ENCODE data around the gene MYBBP1A. TPM values are rescaled to one million over a fixed set of nuclear protein-coding genes. Genes with fewer than 3 reads are reported as not detected.

Gene MYBBP1A
- total and polyA plus RNA-seq, 2 of the 13 experiments (the other 11 are each of a cell fraction or from before 2014, with no cell fraction given): 18.6 to 54.8 TPM

DNA sequence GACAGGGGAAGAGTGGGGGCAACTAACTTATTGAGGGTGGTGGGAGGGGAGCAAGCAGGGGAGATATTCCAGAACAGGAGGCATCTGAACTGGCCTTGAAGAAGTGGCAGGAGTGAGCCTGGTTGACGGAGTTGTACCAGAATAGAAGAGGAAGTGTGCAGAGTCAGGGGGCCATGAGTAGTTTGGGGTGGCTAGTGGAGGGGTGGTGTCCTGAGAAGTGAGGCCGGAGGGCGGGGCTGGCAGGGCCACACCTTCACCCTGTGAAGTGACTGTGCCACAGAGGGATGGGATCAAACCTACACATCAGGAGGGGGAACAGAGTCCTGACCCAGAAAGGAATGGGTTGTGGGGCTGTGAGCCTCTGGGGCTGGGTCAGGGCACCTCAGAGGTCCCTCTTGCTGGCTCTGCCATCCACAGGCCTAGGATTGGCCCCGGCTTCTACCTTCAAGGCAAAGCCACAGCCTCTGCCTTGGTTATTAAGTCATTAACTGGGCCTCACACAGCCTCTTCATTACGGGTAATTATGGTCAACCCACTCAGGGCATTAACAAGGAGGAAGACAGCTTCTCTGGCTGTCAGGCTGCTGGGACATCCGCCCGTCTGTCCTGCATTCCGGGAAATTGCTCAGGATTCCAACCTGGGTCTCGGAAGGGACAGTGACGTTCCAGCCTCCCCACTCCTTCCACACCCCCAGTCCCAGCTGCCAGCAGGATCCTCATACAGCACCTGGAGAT lies 43.8 kb downstream of the MYBBP1A start:
- H3K9me3 ChIP-seq (ENCODE audit: low read length): no peaks in the 10 kb centered on the region
- CTCF ChIA-PET (ENCODE audit: low intra/inter-chr PET ratio, low total read pairs): no interaction called here
- ATAC-seq: no peak
- no peak overlapping the region for H3K4me2 ChIP-seq (ENCODE audit: low read depth, low read length)
- no peak for DNase-seq (ENCODE audit: low spot score)
- BruUV-seq (replicated peaks): no TSS peak
- H3K36me3 ChIP-seq (replicated peaks in 1 of 2; ENCODE audit: control insufficient read depth in 1 of 2, insufficient read depth in 2 of 2, low read length in 2 of 2): no peaks in the 10 kb centered on the region
- POLR2A ChIA-PET: no interaction called here
- FAIRE-seq: no peak
- intact Hi-C loops (cut with micrococcal nuclease; ENCODE audit: unreplicated experiment): no loop called here
- no peak overlapping the region for H2AFZ ChIP-seq (ENCODE audit: low read length)
- TF ChIP-seq PPARG (CRISPR knock-in tag; conservative IDR thresholded peaks at IDR 0.05) (no peak), ZNF20 (CRISPR knock-in tag; IDR thresholded peaks at IDR 0.05) (no peak), MTA3 (CRISPR knock-in tag; IDR thresholded peaks at IDR 0.05) (no peak), REPIN1 (CRISPR knock-in tag; IDR thresholded peaks at IDR 0.05; ENCODE audit: borderline replicate concordance, low read depth) (no peak), ZNF775 (CRISPR knock-in tag; IDR thresholded peaks at IDR 0.05; ENCODE audit: borderline replicate concordance) (no peak), ZNF780A (CRISPR knock-in tag; IDR thresholded peaks at IDR 0.05) (no peak), CCAR2 (optimal IDR thresholded peaks at IDR 0.05; ENCODE audit: low read depth, low read length) (no peak), ZNF703 (CRISPR knock-in tag; IDR thresholded peaks at IDR 0.05; ENCODE audit: borderline replicate concordance) (no peak), ZNF616 (CRISPR knock-in tag; IDR thresholded peaks at IDR 0.05; ENCODE audit: low read depth) (no peak), ZNF678 (CRISPR knock-in tag; IDR thresholded peaks at IDR 0.05) (no peak)
- TF ChIP-seq, protein P1, sequence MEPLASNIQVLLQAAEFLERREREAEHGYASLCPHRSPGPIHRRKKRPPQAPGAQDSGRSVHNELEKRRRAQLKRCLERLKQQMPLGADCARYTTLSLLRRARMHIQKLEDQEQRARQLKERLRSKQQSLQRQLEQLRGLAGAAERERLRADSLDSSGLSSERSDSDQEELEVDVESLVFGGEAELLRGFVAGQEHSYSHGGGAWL (CRISPR knock-in tag; IDR thresholded peaks at IDR 0.05): no peak
- TF ChIP-seq, protein P2, sequence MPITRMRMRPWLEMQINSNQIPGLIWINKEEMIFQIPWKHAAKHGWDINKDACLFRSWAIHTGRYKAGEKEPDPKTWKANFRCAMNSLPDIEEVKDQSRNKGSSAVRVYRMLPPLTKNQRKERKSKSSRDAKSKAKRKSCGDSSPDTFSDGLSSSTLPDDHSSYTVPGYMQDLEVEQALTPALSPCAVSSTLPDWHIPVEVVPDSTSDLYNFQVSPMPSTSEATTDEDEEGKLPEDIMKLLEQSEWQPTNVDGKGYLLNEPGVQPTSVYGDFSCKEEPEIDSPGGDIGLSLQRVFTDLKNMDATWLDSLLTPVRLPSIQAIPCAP (CRISPR knock-in tag; IDR thresholded peaks at IDR 0.05; ENCODE audit: low read depth): no peak
- TF ChIP-seq, protein P3, sequence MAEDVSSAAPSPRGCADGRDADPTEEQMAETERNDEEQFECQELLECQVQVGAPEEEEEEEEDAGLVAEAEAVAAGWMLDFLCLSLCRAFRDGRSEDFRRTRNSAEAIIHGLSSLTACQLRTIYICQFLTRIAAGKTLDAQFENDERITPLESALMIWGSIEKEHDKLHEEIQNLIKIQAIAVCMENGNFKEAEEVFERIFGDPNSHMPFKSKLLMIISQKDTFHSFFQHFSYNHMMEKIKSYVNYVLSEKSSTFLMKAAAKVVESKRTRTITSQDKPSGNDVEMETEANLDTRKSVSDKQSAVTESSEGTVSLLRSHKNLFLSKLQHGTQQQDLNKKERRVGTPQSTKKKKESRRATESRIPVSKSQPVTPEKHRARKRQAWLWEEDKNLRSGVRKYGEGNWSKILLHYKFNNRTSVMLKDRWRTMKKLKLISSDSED (CRISPR knock-in tag; IDR thresholded peaks at IDR 0.05): no peak
- TF ChIP-seq, protein P4, sequence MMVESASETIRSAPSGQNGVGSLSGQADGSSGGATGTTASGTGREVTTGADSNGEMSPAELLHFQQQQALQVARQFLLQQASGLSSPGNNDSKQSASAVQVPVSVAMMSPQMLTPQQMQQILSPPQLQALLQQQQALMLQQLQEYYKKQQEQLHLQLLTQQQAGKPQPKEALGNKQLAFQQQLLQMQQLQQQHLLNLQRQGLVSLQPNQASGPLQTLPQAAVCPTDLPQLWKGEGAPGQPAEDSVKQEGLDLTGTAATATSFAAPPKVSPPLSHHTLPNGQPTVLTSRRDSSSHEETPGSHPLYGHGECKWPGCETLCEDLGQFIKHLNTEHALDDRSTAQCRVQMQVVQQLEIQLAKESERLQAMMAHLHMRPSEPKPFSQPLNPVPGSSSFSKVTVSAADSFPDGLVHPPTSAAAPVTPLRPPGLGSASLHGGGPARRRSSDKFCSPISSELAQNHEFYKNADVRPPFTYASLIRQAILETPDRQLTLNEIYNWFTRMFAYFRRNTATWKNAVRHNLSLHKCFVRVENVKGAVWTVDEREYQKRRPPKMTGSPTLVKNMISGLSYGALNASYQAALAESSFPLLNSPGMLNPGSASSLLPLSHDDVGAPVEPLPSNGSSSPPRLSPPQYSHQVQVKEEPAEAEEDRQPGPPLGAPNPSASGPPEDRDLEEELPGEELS (CRISPR knock-in tag; IDR thresholded peaks at IDR 0.05): no peak
- TF ChIP-seq, protein P5, sequence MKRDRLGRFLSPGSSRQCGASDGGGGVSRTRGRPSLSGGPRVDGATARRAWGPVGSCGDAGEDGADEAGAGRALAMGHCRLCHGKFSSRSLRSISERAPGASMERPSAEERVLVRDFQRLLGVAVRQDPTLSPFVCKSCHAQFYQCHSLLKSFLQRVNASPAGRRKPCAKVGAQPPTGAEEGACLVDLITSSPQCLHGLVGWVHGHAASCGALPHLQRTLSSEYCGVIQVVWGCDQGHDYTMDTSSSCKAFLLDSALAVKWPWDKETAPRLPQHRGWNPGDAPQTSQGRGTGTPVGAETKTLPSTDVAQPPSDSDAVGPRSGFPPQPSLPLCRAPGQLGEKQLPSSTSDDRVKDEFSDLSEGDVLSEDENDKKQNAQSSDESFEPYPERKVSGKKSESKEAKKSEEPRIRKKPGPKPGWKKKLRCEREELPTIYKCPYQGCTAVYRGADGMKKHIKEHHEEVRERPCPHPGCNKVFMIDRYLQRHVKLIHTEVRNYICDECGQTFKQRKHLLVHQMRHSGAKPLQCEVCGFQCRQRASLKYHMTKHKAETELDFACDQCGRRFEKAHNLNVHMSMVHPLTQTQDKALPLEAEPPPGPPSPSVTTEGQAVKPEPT (CRISPR knock-in tag; IDR thresholded peaks at IDR 0.05; ENCODE audit: low read depth): no peak
- 53% methylated on average over 10 of the region's 10 CpGs for WGBS (ENCODE audit: low lambda C conversion rate)
- H3K27me3 ChIP-seq (ENCODE audit: control insufficient read depth in 1 of 2, insufficient read depth in 2 of 2, low read length in 2 of 2): peaks cover 10 to 67% of the 10 kb centered on the region in 2 experiments
- H3K79me2 ChIP-seq (ENCODE audit: insufficient read depth, low read length): no peaks in the 10 kb centered on the region
- H4K20me1 ChIP-seq (ENCODE audit: insufficient read depth, low read length): no peaks in the 10 kb centered on the region
- in situ Hi-C loops (cut with HindIII; ENCODE audit: extremely low pct_ligation_motif_present, low pct_unique_long_range_greater_than_20kb): loop anchor here (5.0 kb wide), 1 partner anchor 89 kb away; no protein-coding TSS in a partner anchor
- no peak overlapping the region for H3K9ac ChIP-seq (ENCODE audit: insufficient read depth, low read depth, low read length)
- no peak overlapping the region for H3K27ac ChIP-seq (ENCODE audit: extremely low read length, insufficient read depth, low read length)
- no peaks in the 10 kb centered on the region for H3K4me1 ChIP-seq (ENCODE audit: insufficient read depth, low read length)
- H3K4me3 ChIP-seq (replicated peaks in 1 of 3; ENCODE audit: insufficient read depth in 1 of 3, low read depth in 2 of 3, low read length in 3 of 3): no peak overlapping the region
